A549 treated with GW870086 at 1 μM for 4 hours (cell line): Measurements from ENCODE around the gene CLUH. TPM values are rescaled to one million over a fixed set of nuclear protein-coding genes. Genes with fewer than 3 reads are reported as not detected.

Experiments
- total RNA-seq: library from RNA; stranded (reverse); fragments of 200-300 nt; extraction: Qiagen RNA extraction; gene quantifications from 5 replicates; pipeline ENCODE4 v1.2.3, GENCODE V29; 2022; ENCODE audit warnings: low read depth

CLUH gene, protein sequence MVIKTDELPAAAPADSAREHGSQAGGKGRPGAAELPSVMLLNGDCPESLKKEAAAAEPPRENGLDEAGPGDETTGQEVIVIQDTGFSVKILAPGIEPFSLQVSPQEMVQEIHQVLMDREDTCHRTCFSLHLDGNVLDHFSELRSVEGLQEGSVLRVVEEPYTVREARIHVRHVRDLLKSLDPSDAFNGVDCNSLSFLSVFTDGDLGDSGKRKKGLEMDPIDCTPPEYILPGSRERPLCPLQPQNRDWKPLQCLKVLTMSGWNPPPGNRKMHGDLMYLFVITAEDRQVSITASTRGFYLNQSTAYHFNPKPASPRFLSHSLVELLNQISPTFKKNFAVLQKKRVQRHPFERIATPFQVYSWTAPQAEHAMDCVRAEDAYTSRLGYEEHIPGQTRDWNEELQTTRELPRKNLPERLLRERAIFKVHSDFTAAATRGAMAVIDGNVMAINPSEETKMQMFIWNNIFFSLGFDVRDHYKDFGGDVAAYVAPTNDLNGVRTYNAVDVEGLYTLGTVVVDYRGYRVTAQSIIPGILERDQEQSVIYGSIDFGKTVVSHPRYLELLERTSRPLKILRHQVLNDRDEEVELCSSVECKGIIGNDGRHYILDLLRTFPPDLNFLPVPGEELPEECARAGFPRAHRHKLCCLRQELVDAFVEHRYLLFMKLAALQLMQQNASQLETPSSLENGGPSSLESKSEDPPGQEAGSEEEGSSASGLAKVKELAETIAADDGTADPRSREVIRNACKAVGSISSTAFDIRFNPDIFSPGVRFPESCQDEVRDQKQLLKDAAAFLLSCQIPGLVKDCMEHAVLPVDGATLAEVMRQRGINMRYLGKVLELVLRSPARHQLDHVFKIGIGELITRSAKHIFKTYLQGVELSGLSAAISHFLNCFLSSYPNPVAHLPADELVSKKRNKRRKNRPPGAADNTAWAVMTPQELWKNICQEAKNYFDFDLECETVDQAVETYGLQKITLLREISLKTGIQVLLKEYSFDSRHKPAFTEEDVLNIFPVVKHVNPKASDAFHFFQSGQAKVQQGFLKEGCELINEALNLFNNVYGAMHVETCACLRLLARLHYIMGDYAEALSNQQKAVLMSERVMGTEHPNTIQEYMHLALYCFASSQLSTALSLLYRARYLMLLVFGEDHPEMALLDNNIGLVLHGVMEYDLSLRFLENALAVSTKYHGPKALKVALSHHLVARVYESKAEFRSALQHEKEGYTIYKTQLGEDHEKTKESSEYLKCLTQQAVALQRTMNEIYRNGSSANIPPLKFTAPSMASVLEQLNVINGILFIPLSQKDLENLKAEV (N-terminal part only)
- 91.4 to 118 TPM (median 112 TPM) in 5 replicates for total RNA-seq

DNA sequence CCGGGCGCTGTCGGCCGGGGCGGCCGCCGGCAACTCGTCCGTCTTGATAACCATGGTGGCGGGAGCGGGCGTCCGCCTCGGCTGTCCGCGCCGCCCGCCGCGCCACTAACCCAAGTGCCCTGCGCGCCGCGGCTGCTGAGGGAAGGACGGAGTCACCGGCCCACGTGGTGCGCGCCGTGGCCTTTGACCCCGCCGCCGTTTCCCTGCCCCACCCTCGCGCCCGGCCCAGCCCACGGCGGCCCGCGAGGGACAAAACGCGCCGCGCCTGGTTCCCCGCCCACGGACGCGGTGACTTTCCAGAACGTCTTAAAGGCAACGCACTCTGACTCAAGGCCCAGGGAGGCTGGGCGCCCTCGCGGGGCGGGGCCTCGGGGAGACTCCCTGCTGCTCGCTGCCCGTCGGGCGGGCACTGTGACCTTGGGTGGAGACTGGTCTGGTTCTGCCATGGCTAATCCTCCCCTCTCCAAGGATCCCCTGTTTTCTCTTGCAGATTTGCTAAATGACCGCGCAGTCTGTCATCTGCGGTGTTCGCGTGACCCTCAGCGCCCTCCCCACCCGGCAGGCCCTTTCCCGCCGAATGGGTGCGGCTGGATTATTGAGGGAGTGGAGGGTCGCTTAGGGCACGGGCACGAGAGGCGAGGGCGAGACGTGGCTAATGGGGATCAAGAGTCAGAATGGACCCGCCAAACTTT, at the start of gene CLUH:
CLUH (minus strand) TSS at position 157 of the 692 bp plus-strand sequence; CDS start at position 54, 103 bp downstream.

DNA sequence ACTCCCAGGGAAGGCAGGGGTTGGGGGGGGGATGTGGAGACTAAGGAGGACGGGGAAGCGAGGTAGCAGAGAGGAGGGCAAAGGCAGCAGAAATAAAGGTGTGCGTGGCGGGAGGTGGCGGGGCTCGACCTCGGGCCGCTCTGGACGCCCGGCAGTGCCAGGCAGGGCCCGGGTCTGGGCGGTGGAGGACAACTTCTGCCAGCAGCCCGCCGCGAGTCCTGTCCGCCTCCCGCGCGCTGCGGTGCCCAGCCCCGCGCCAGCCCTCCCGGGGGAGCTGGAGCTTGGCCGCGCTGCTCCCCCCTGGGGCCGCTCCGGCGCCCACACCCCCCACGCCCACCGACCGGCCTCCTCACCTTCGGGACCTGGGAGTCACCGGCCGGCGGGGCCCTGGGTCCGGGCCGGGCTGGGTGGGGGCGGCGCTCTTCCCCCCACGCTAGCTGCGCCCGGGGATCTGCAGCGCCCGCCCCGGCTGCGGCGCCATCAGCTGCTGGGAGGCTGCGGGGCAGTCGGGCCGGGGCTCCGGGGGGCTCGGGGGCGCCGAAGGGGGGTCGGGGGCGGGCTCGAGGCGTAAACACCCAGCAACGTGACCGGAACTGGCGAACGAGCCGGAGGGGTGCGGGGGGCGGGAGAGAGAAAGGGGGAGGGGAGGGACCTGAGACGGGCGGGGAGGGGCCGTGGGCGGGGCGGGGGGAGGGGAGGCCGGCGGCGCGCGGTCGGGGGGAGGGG, 37.7 kb upstream of the CLUH start, which contains the start of gene CCDC92B:
CCDC92B (minus strand) TSS at position 595 of the 726 bp plus-strand sequence. CDS start 14,507 bp downstream, outside the sequence.

Other genes with a start within 250 kb of the CLUH start
- 26.9 to 35.9 TPM (median 34.2 TPM) in 5 replicates for gene METTL16, start 199.9 kb downstream of the CLUH start, total RNA-seq
- gene PAFAH1B1, start 118.1 kb downstream of the CLUH start, total RNA-seq = 163 to 191 TPM (median 186 TPM) in 5 replicates
- 0.07 to 0.17 TPM (median 0.16 TPM) in 5 replicates for gene CCDC92B, start 37.9 kb upstream of the CLUH start, total RNA-seq
- 23.5 to 34.0 TPM (median 31.6 TPM) in 5 replicates for gene RAP1GAP2, start 84.7 kb upstream of the CLUH start, total RNA-seq